Hematopoietic multipotent progenitor cell (in vitro differentiated cells): Measurements from ENCODE around the gene OR10D3. TPM values are rescaled to one million over a fixed set of nuclear protein-coding genes. Genes with fewer than 3 reads are reported as not detected.
A peak's percentile ranks its signal among the peaks of the same experiment; 100 is the strongest.
"Not testable (repeated sequence)": the region's sequence is repeated elsewhere in the genome, so short reads cannot be mapped to it uniquely, and the experiment has no call there.

Experiments
- DNase-seq, 3 donors: peaks; one replicate each; pipeline ENCODE4 v3.0.0-alpha.2; 2011 to 2015; ENCODE audit warnings: low read depth in 2 of 3, low spot score in 2 of 3
- total RNA-seq: library from RNA; depleted of rRNA; stranded (reverse); fragments of >200 nt; gene quantifications from one replicate; pipeline ENCODE4 v1.2.3, GENCODE V29; 2012

The OR10D3 gene, protein sequence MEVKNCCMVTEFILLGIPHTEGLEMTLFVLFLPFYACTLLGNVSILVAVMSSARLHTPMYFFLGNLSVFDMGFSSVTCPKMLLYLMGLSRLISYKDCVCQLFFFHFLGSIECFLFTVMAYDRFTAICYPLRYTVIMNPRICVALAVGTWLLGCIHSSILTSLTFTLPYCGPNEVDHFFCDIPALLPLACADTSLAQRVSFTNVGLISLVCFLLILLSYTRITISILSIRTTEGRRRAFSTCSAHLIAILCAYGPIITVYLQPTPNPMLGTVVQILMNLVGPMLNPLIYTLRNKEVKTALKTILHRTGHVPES
- not detected for total RNA-seq

DNA sequence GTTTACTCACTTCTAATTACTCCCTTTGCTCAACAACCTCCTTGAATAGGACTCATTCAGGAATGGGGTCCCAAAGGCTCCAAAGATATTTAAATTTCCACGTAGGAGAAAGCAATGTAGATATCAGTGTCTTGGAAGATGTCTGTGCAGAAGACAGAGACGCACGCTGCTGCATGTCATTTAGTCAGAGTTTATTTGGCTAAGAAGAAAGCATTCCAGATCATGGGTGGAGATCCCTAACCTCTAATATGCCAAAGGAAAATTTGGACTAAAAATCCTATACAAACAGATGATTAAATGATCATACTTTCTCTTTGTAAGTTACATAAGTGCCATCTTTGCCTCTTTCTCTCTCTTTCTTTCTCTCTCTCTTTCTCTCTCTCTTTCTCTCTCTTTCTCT lies at the start of gene OR10D3:
OR10D3 (plus strand) TSS at position 278 of the 400 bp plus-strand sequence. CDS start 1,925 bp downstream, outside the sequence.
- no peak for DNase-seq

DNA sequence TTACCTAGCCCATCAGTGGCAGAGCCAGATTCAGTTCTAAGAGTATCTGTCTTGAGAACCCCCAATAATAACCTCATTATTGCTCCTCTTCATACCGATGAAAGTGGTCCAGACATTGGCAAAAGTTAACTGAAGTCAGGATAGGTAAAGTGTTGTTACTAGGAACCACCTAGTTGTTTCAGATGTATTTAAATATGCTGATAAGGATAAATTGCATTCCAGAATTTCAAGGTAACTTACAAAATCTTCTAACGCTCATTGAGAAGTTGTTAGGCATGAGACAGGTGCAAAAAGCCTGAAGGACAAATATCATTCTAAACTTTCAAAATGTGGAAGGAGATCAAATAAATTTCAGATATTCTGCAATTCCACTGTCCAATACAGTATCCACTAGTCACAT lies 40.1 kb upstream of the OR10D3 start:
- no peak for DNase-seq

DNA sequence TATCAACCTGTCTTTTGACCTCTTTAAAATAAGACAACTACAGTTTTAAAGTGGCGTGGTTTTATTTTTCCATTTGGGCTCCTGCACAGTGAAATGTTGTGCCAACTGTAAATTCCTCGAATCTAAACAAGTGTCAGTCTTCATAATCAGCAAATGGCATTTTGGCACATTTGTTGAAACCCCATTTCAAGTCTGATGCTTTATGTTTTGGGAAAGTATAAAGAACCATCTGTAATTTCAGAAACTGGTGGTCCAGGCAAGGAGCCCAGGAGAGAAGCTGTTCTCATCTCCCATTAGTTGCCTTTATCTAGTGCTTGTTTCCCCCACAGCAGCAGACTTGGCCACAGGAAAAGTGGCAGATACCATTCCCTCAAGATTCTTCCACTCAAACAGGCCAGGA lies 35.2 kb upstream of the OR10D3 start:
- DNase-seq: no peak

DNA sequence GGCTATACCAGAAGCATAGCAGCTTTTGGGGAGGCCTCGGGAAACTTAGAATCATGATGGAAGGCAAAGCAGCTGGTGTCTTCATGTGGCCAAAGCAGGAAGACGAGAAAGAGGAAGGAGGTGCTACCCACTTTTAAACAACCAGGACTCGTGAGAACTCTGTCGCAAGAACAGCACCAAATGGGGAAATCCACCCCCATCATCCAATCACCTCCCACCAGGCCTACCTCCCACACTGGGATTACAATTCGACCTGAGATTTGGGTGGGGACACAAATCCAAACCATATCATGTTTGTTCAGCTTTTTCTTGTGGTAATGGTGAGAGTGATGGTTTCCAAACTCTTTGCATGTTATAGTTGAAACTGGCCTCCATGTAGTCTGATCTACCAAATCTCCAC lies 32.5 kb upstream of the OR10D3 start:
- peak in 2 of 3 donors; percentile 9 to 31 for DNase-seq

DNA sequence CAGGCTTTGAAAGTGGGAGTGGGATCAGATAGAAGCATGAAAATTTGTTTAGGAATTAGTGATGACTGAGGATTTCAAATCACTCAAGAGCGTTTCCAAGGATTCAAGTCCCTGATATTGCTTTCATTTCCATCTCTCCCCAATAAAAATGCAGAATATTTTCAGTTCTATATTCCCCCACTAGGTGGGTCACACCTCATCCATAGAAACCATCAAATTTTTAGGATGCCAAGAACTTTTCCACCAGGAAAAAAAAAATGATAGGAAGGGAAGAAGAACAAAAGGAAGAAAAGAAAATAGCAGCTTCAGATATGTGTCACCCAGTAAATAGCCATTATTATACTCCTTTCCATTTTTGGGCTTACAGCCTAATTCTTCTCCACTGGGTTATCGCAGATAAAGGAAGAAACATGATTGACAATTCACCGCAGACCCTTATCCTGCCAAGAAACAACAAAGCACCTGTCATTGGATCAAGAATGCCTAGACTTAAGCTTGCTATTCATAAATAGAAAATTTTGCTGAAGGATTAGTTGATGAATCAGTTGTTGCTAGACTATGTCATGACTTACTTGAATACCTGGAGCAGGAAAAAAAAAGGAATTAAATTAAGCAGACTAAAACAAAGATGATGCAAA lies 30.3 kb upstream of the OR10D3 start:
- DNase-seq: no peak

DNA sequence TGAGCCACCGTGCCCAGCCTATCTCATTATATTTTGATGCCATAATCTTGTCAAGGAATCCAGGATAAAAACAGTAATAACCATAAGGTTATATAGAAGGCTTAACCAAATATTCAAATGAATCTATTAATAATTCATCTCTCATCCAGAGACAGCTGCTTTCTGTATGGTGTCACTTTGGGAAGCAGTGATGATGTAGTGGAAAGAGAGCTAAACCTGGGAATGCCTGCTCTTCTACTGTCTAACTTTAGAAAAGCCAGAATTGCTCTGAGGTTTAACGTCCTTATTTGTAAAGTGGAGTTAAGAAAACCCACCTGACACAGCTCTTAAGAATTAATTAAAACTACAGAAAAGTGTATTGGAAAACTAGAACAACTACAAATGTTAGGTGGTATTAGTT lies 29.3 kb upstream of the OR10D3 start:
- DNase-seq: no peak

DNA sequence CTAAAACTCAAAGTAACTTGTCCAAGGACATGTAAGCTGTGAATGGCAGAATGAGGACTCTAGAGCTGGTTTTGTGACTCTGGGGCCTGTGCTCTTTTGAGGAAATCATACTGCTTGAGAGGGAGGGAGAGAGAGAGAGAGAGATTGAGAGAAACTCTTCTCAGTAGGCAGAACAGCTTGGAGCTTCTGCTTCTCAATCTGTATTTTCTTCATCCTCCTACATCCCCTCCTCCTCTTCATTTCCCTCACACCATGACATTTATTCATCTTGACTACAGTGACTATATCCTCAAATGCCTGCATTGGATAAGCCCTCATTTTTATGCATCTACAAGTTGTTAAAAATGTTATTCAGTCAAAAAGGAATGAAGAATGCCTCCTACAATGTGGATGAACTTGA lies 23.7 kb upstream of the OR10D3 start:
- no peak for DNase-seq

DNA sequence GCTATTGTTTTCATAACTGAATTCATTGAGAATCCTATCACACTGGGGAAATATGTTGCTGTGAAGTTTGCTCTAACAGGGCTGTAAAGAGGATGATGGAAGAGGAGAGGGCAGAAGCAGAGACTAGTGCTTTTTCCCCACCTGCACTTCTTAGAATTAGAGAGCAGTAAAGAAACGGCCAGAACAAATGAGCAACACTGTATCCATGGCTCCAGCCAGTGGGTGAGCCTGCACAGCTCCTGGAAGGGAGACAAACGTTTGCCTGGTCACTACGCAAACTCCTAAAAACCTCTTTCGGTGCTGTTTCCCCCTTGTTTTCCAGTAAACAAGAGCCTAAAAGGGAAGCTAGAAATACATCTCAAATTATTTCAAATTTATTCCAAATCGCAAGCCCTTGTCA lies 22.2 kb upstream of the OR10D3 start:
- DNase-seq: no peak

DNA sequence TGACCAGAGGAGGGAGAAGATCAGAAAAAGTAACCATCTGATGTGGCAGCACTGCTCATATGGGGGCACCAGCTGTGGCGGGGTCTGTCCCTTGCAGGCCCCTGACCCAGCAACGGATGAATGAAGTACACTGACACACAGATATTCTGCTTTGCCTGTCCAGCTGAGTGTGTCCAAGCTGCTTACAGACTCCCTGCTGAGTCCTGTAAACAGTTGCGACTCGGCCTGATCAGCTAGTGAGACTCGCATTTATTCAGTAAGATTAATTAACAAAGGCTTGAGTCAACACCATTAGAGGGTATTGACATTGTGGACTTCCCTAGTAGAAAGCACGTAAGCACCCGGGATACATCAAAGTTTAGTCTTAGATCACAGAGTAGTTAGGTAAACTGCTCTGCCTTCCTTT lies 15.3 kb upstream of the OR10D3 start:
- no peak for DNase-seq

DNA sequence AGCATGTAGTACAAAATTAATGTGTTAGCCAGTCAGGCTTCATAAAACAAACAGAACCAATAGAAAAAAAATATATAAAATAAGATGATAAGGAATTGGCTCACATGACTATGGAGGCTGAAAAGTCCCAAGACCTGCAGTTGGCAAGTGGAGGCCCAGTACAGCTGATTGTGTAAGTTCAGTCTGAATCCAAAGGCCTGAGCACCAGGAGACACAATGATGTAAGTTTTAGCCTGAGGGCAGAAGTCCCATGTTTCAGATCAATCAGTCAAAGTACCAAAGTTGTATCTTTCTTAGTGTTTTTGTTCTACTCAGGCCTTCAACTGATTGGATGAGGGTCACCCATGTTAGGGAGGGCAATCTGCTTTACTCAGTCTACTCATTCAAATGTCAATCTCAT lies 14.3 kb upstream of the OR10D3 start:
- no peak for DNase-seq

DNA sequence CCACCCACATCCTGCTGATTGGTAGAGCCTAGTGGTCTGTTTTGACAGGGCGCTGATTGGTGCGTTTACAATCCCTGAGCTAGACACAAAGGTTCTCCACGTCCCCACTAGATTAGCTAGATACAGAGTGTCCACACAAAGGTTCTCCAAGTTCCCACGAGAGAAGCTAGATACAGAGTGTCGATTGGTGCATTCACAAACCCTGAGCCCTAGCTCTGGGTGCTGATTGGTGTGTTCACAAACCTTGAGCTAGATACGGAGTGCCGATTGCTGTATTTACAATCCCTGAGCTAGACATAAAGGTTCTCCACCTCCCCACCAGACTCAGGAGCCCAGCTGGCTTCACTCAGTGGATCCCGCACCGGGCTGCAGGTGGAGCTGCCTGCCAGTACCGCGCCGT lies 12.8 kb upstream of the OR10D3 start:
- DNase-seq: not testable (repeated sequence)

DNA sequence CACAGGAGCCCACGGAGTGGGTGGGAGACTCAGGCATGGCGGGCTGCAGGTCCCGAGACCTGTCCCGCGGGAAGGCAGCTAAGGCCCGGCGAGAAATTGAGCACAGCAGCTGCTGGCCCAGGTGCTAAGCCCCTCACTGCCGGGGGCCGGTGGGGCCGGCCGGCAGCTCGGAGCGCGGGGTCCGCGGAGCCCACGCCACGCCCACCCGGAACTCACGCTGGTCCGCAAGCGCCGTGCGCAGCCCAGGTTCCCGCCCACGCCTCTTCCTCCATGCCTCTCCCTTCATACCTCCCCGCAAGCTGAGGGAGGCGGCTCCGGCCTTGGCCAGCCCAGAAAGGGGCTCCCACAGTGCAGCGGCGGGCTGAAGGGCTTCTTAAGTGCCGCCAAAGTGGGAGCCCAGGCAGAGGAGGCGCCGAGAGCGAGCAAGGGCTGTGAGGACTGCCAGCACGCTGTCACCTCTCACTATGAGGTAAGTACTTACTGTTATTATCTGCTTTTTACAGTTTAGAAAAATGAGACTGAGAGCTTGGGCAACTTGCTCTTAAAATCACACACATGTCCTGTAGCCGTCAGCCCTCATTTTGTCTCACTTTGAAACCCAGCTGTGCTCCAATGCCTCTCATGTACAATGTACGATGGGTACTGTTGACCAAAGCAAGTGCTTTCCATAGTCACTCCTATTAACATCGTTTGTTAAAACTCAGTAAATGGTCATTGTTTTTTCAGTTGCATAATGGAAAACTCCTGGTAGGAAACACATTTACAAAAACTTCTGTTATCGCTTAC lies 12.2 kb upstream of the OR10D3 start:
- no peak for DNase-seq

DNA sequence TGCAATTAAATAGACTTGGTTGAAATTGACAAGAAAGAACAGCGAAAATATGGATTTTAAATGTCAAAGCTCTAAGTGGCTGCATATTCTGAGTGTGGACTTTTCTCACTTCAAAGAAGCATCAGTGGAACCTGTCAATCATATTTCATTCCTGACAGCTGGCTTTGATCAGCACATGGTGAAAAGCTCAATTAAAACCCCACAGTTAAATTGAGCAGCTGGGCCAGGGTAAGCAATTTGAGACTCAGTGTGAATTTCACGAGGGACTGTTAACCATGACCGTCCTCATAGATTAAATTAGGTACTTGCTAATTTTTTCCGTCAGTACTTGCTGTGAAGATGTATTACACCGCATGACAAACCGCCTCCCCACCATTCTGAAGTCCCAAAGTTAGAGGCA lies 11.0 kb upstream of the OR10D3 start:
- DNase-seq: no peak

DNA sequence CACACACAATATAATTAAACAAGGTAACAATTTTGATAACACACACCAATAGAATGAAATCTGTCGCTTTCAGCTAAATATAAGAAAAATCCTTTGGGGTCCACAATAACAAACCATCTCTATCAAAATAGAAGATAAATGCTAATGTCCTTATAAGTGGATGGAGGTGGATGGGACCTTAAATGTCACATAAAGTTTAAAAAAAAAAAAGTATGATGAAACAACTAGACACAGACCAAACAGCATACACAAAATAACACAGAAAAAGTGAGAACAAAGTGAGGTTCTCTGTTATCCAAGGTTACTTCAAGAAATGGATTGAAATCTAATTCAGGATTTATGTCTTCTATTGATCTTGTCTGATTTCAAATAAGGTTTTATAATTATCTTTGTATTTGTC lies 10.5 kb upstream of the OR10D3 start:
- DNase-seq: no peak

DNA sequence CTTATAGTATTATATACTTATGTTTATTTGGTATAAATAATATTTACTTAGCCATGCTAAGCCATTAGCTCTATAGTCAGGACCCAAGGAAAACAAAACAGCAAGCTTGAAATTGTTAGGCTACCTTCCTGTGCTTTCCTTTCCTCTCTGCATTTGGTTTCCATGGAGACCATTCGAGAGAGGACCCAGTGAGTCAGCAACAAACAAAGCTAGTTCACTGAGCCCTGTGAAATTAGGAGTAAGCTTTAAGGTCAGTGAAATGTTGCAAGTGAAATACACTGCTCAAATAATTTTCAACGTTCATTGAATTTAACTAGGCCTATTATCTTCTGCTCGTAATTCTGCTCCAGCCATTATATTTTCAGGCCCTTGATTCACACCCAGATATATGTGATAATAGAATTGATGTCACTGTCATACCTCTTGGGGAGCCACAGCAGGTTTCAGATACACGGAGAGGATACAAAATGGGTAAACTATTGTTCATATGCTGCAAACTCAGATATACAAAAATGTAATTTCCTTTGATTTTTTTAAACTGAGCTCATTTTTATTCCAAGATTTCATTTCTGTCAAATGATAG lies 9.1 kb upstream of the OR10D3 start:
- peak in 2 of 3 donors; percentile 44 to 73 for DNase-seq

DNA sequence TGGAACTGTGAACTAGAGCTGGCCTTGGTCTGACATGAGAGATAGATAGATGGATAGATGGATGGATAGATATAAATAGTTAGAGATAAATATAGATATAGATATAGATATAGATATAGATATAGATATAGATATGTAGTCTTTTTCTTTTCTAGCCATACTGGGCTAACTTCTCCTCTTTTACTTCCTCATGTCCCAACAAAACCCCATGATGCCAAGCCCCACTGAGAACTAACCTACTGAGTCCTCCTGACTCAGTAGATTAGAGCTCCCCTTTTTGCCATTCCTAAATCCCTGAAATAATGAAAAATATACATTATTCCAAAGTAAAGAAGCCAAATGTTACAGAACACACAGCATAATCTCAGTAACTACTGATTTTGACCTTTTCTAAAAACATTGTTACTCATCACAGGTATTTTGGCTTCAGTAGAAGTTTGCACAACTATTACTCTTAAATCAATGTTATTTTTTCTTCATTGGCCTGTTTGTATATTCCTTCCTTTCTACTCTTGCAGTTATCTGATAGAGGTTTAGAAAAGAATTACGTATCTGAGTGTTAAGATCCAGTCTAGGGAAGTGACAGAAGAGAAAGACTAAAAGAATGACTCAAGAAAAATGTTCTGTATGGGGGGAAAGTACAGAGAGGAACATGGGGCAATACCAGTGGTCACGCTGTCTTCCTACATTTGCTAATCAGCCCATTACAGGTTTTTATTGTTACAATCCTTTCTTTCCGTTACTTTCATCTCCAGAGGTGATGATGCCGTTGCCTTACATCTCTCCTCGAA lies 6.0 kb upstream of the OR10D3 start:
- DNase-seq: peak in 1 of 3 donors; percentile 19

DNA sequence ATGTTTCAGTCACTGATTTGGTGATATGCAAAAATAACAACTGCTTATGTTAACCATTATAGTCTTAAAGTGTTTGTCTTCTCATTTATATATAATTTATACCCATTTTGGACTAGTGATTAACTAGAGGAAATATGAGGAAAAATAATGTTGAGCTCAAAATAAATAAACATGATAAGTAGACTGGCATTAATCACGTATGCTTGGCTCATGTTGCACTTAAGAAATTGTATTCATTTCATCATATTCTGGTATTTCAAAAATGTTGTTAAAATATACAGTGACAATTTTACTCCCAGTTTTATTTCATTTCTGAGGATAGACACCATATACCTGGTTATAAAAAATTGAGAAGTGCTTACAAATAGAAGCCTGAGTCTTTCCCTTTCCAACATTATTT lies 3.8 kb upstream of the OR10D3 start:
- no peak for DNase-seq

DNA sequence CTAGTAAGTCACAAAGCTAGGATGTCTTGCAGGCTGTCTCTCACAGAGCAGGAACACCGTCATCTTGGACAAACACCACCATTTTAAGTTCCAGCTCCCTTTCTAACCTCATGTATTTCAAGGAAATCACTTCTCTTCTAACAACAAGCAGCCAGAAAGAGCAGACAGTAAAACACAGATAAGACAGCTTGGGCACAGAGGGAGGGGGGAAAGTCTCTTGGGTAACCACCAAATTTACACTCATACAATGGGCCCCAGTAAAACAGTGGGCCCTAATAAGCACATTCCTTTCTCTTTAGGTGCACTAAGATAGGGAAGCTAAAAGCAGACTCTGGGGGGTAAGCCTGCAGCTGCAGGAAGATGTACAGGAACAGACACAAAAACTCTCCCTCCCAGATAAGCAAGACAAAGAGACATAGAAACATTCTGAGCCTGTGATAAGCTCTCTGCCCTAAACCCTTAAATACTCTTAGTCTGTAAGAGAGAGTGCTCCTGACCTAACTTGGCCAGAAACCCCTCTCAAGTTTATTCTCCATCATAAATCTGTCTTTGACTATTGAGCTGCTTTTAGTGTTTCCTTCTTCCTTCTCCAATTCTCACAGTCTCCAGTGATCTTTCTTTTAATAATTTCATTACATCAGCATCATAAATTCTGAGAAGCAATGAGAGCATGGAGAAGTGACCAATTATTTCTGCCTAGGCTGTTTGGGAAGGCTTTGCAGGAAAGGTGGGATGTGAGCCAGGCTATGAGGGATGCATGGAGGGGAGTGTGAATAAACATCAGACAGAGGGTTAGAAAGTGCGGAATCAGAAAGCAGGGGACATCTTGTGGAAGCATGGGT lies 7.4 kb downstream of the OR10D3 start:
- peak in 1 of 3 donors; percentile 37 for DNase-seq

DNA sequence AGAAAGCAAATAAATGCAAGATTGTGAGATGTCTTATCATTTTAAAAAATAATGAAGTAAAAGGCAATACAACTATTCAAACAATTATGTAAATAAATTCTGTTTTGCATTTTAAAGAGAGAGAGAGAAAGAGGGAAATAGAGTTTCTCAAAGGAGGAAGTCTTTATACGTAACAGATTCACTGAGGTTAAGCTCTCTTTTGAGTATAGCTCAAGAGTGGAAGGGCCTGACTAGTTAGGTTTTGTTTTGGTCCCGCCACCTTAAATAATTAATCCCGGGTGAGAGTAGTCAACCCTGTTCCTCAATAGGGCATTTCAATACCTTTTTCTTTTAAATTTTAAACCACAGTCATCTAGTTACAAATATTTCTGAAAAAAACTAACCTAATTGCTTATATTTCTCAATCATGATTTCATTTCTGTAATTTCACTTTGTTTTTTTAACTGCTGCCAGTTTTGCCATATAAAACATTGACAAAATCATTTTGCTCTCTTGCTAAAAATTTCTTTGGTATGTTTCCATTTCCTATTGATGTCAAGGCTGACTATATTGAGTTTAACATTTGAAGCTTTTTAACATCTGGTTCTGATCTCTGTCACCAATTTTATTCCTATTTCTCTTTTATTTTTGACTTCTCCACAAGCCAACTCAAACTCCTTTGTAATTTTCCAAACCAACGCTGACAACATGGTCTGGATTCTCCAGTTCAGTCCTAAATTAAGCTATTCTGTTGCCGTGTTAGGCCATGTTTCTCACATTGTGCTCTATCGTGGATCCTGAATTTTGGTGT lies 10.3 kb downstream of the OR10D3 start:
- peak in 1 of 3 donors; percentile 26 for DNase-seq
